GM23248 (cell line): ENCODE results near the gene TBX21. TPM values are rescaled to one million over a fixed set of nuclear protein-coding genes. Genes with fewer than 3 reads are reported as not detected.

ENCODE experiments used
- DNase-seq: peaks from one replicate; pipeline ENCODE4 v3.0.0-alpha.2; 2015
- H2AFZ ChIP-seq: fragments of 200-600 bp; sonication (generic); 2 replicates; pipeline ENCODE4 v1.6.1; 2016; ENCODE audit warnings: antibody characterized with exemption
- H3F3A ChIP-seq: fragments of 200-600 bp; sonication (generic); 2 replicates; pipeline ENCODE4 v1.6.1; 2016; ENCODE audit warnings: mild to moderate bottlenecking, antibody characterized with exemption, mixed run types; ENCODE audit not compliant: insufficient read depth
- H3K27ac ChIP-seq: fragments of 200-600 bp; sonication (generic); 2 replicates; pipeline ENCODE4 v1.5.1; 2016; ENCODE audit warnings: mild to moderate bottlenecking
- H3K27me3 ChIP-seq: fragments of 200-600 bp; sonication (generic); replicated peaks from 2 replicates; pipeline ENCODE4 v1.6.1; 2016; ENCODE audit warnings: mild to moderate bottlenecking; ENCODE audit not compliant: insufficient read depth
- H3K36me3 ChIP-seq: fragments of 200-600 bp; sonication (generic); 2 replicates; pipeline ENCODE4 v1.6.1; 2016; ENCODE audit warnings: low read depth, mild to moderate bottlenecking
- H3K4me1 ChIP-seq: fragments of 200-600 bp; sonication (generic); 2 replicates; pipeline ENCODE4 v1.6.1; 2016; ENCODE audit warnings: mild to moderate bottlenecking; ENCODE audit not compliant: insufficient read depth
- H3K4me2 ChIP-seq: fragments of 200-600 bp; sonication (generic); one replicate; pipeline ENCODE4 v1.6.1; 2016; ENCODE audit warnings: mild to moderate bottlenecking; ENCODE audit not compliant: unreplicated experiment
- H3K4me3 ChIP-seq: fragments of 200-600 bp; sonication (generic); 2 replicates; pipeline ENCODE4 v1.5.1; 2016; ENCODE audit warnings: mild to moderate bottlenecking
- H3K79me2 ChIP-seq: fragments of 200-600 bp; sonication (generic); 2 replicates; pipeline ENCODE4 v1.6.1; 2016; ENCODE audit warnings: mild to moderate bottlenecking; ENCODE audit not compliant: insufficient read depth
- H3K9ac ChIP-seq: fragments of 200-600 bp; sonication (generic); 2 replicates; pipeline ENCODE4 v1.6.1; 2016; ENCODE audit warnings: mild to moderate bottlenecking
- H3K9me2 ChIP-seq: fragments of 200-600 bp; sonication (generic); 2 replicates; pipeline ENCODE4 v1.6.1; 2016; ENCODE audit warnings: mixed run types, mild to moderate bottlenecking, moderate library complexity; ENCODE audit not compliant: insufficient read depth
- H3K9me3 ChIP-seq: fragments of 200-600 bp; sonication (generic); one replicate; pipeline ENCODE4 v1.6.1; 2017; ENCODE audit warnings: low read depth
- H4K20me1 ChIP-seq: fragments of 200-600 bp; sonication (generic); 2 replicates; pipeline ENCODE4 v1.6.0; 2016; ENCODE audit not compliant: insufficient read depth
- EZH2 ChIP-seq: fragments of 200-600 bp; sonication (generic); IDR thresholded peaks from 2 replicates; pipeline ENCODE4 v1.6.1; 2018; ENCODE audit warnings: antibody characterized with exemption, mild to moderate bottlenecking; ENCODE audit not compliant: insufficient read depth, poor library complexity, severe bottlenecking
- EZH2phosphoT487 ChIP-seq: fragments of 200-600 bp; sonication (generic); IDR thresholded peaks from 2 replicates; pipeline ENCODE4 v1.6.1; 2018; ENCODE audit warnings: antibody characterized with exemption, moderate library complexity, mild to moderate bottlenecking, low read depth; ENCODE audit not compliant: insufficient read depth
- WGBS, 2 experiments: methylation state at CpG; one replicate each; pipeline ENCODE4 v1.1.6; 2015 to 2017; ENCODE audit warnings: low lambda C conversion rate in 2 of 2, low coverage in 1 of 2; ENCODE audit errors: missing lambda C conversion rate in 2 of 2; 5-methylcytosine and 5-hydroxymethylcytosine counted together
- in situ Hi-C: fragments of 300-500 bp; cut with MboI; formaldehyde crosslinking; loops from 2 replicates; pipeline ENCODE4 v1.15.0; 2020
- polyA plus RNA-seq: library from polyadenylated mRNA; unstranded; fragments of >200 nt; fragmentation: Nextera tagmentation; extraction: Ambion mirVana; gene quantifications from 2 replicates; pipeline ENCODE4 v1.2.1, GENCODE V29; 2016
- total RNA-seq: library from RNA; depleted of rRNA; stranded (reverse); fragments of >200 nt; shearing (Covaris generic); gene quantifications from 2 replicates; pipeline ENCODE4 v1.2.3, GENCODE V29; 2014

TBX21 gene
- total and polyA plus RNA-seq, 2 experiments from 2014 or later: not detected

GRCh38 chr17:47686276-47686635, 46.8 kb upstream of the TBX21 start:
- H4K20me1 ChIP-seq: no peaks in the 10 kb centered on the region
- H3K79me2 ChIP-seq: peaks cover 11% of the 10 kb centered on the region
- no peak overlapping the region for H2AFZ ChIP-seq
- peaks cover 68% of the 10 kb centered on the region for H3F3A ChIP-seq
- peaks cover 48% of the 10 kb centered on the region for H3K4me1 ChIP-seq
- peak; percentile 86 for DNase-seq
- peak overlapping the region; percentile 67 for H3K9ac ChIP-seq
- no peaks in the 10 kb centered on the region for H3K27me3 ChIP-seq
- no peaks in the 10 kb centered on the region for H3K9me3 ChIP-seq
- peaks cover 28% of the 10 kb centered on the region for H3K36me3 ChIP-seq
- H3K4me2 ChIP-seq: peak overlapping the region; percentile 60
- WGBS, 2 experiments: 23 to 27% methylated on average over 1 of the region's 1 CpG
- peak overlapping the region; percentile 91 for H3K27ac ChIP-seq
- no peaks in the 10 kb centered on the region for H3K9me2 ChIP-seq
- no peak overlapping the region for H3K4me3 ChIP-seq
- in situ Hi-C loops: no loop called here
- no peak for TF ChIP-seq EZH2
- 0 out of 2 replicates have a peak, but pooled peaks have one; percentile 20 for TF ChIP-seq EZH2phosphoT487

- WGBS, 2 experiments: 68 to 70% methylated on average over 7 of the region's 7 CpGs
- H4K20me1 ChIP-seq: no peaks in the 10 kb centered on the region
- no peak overlapping the region for H3K4me3 ChIP-seq
- no peaks in the 10 kb centered on the region for H3K27me3 ChIP-seq
- no peaks in the 10 kb centered on the region for H3K9me2 ChIP-seq
- H3K4me1 ChIP-seq: peaks cover 48% of the 10 kb centered on the region
- peaks cover 22% of the 10 kb centered on the region for H3K36me3 ChIP-seq
- peak; percentile 86 for DNase-seq
- TF ChIP-seq EZH2phosphoT487 (no peak), EZH2 (no peak)
- H3K27ac ChIP-seq: peak overlapping the region; percentile 91
- peak overlapping the region; percentile 60 for H3K4me2 ChIP-seq
- peaks cover 64% of the 10 kb centered on the region for H3F3A ChIP-seq
- H3K79me2 ChIP-seq: peaks cover 10% of the 10 kb centered on the region
- in situ Hi-C loops: no loop called here
- H3K9ac ChIP-seq: peak overlapping the region; percentile 67
- no peaks in the 10 kb centered on the region for H3K9me3 ChIP-seq
- no peak overlapping the region for H2AFZ ChIP-seq
Measured at GRCh38 chr17:47686664-47687327, 46.2 kb upstream of the TBX21 start.

- Histone ChIP-seq H3K9me2 (no peaks in the 10 kb centered on the region), H4K20me1 (no peaks in the 10 kb centered on the region), H3K4me3 (no peak overlapping the region), H3K27ac (peak overlapping the region; percentile 91), H3K9ac (peak overlapping the region; percentile 67; the same call in 1 of the 2 replicates), H3F3A (peaks cover 59% of the 10 kb centered on the region), H3K4me2 (no peak overlapping the region), H3K9me3 (no peaks in the 10 kb centered on the region), H2AFZ (no peak overlapping the region), H3K79me2 (0 out of 2 replicates have a peak, but pooled peaks cover 4% of the 10 kb centered on the region), H3K4me1 (peaks cover 48% of the 10 kb centered on the region), H3K27me3 (no peaks in the 10 kb centered on the region), H3K36me3 (peaks cover 17% of the 10 kb centered on the region)
- DNase-seq: no peak
- in situ Hi-C loops: no loop called here
- TF ChIP-seq EZH2phosphoT487 (no peak), EZH2 (no peak)
Measured at GRCh38 chr17:47687328-47687690, 45.7 kb upstream of the TBX21 start.

- peak; percentile 59 for DNase-seq
- no peak for TF ChIP-seq EZH2
- TF ChIP-seq EZH2phosphoT487: no peak
- no peaks in the 10 kb centered on the region for H3K9me2 ChIP-seq
- peaks cover 13% of the 10 kb centered on the region for H3K36me3 ChIP-seq
- 0 out of 2 replicates have a peak, but pooled peaks cover under 1% of the 10 kb centered on the region for H3K79me2 ChIP-seq
- in situ Hi-C loops: no loop called here
- H3K9ac ChIP-seq: peak overlapping the region; percentile 67; the same call in 1 of the 2 replicates
- no peak overlapping the region for H3K4me3 ChIP-seq
- no peak overlapping the region for H3K4me2 ChIP-seq
- H3K9me3 ChIP-seq: no peaks in the 10 kb centered on the region
- H3K27ac ChIP-seq: peak overlapping the region; percentile 91
- no peaks in the 10 kb centered on the region for H3K27me3 ChIP-seq
- WGBS, 2 experiments: 53 to 62% methylated on average over 1 of the region's 1 CpG
- peaks cover 48% of the 10 kb centered on the region for H3K4me1 ChIP-seq
- H3F3A ChIP-seq: peaks cover 54% of the 10 kb centered on the region
- no peaks in the 10 kb centered on the region for H4K20me1 ChIP-seq
- H2AFZ ChIP-seq: no peak overlapping the region
Measured at GRCh38 chr17:47687748-47688147, 45.3 kb upstream of the TBX21 start.
